PFSK-1 (cell line): Measurements from ENCODE around the gene TOLLIP.

Source experiments
- FOXP2 ChIP-seq: optimal IDR thresholded peaks from 2 replicates; pipeline ENCODE3; 2011; ENCODE audit warnings: borderline replicate concordance, control low read depth, inconsistent platforms; ENCODE audit not compliant: insufficient read depth; ENCODE audit errors: extremely low read length, extremely low read depth
- POLR2AphosphoS5 ChIP-seq: IDR thresholded peaks from 2 replicates; pipeline ENCODE4 v1.6.1; 2012; ENCODE audit warnings: low read depth, mild to moderate bottlenecking, control low read depth, low read length, moderate library complexity
- REST ChIP-seq, 2 experiments: IDR thresholded peaks; 2 replicates each; pipeline versions ENCODE4 v1.6.1 to v1.8.0; 2011 to 2012; ENCODE audit warnings: low read depth in 2 of 2, low read length in 2 of 2, control low read depth in 1 of 2, inconsistent platforms in 1 of 2, mild to moderate bottlenecking in 1 of 2, moderate library complexity in 1 of 2; ENCODE audit not compliant: insufficient read depth in 1 of 2
- SIN3A ChIP-seq: IDR thresholded peaks from 2 replicates; pipeline ENCODE4 v1.6.1; 2012; ENCODE audit warnings: mild to moderate bottlenecking, low read length, moderate library complexity, borderline replicate concordance; ENCODE audit not compliant: insufficient read depth
- TAF1 ChIP-seq: IDR thresholded peaks from 2 replicates; pipeline ENCODE4 v1.6.1; 2012; ENCODE audit warnings: low read length, control low read depth, borderline replicate concordance; ENCODE audit not compliant: insufficient read depth

TOLLIP gene

DNA sequence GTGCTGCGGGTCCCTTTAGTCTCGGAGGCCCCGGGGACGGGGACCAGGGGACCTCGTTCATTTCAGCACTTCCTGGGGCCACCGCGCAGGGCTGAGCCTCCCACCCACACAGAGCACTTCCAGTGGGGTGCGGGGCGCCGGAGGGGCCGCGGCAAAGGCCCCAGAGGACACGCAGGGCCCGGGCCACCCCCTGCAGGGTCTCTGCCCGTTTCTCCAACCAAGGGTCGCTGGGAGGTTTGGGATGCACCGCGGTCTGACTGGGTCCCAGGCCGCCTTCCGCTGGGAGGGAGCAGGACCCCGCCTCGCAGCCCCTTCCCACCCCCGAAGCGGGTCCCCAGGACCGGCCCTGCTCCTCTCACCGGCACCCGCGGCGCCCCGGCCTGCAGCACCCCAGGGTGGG is 37.5 kb downstream of the TOLLIP start:
- TF ChIP-seq TAF1 (no peak), REST (IDR thresholded peaks at IDR 0.05; ENCODE audit: insufficient read depth in 1 of 2, low read depth in 2 of 2, low read length in 2 of 2) (no peak), POLR2AphosphoS5 (no peak), FOXP2 (no peak), SIN3A (no peak)

DNA sequence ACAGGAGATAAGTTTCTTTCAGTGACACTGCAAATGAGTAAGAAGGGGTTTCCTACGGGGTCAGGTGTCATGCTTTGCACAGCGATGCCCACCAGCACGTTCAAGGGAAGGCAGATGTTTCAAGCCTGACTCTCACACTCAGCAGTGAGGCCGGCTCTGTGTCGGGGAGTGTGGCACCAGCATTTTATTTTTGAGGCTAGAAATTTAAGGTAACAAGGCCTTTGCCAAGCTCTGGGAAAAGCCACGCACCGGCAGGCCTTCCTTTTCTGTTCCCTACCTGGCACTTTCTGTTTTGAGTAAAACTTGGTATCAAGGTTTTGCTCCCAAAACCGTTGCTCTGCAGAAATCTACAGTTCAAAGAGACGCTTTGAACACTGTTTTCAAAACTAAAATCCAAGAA is 38.0 kb downstream of the TOLLIP start:
- no peak for TF ChIP-seq POLR2AphosphoS5
- no peak for TF ChIP-seq REST (IDR thresholded peaks at IDR 0.05; ENCODE audit: insufficient read depth in 1 of 2, low read depth in 2 of 2, low read length in 2 of 2)
- TF ChIP-seq FOXP2 = no peak
- no peak for TF ChIP-seq TAF1
- no peak for TF ChIP-seq SIN3A

DNA sequence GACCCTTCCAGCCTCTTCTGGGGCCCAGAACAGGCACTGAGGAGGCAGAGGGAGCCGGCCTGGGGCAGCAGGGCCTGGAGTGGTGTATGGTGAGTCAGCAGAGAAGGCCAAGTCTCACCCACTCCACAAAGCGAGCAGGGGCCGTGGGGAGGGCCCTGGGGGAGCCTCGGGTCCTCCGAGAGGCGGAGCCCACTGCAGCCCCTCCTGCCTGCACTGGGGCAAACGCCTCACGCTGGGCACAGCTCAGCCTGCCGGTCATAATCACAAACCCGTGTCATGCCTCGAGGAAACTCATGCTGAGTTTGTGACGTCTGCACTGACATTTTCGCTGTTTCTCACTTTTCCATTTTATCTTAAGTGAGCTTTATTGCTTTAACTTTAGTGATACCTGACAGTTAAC is 38.4 kb downstream of the TOLLIP start:
- TF ChIP-seq SIN3A = no peak
- no peak for TF ChIP-seq FOXP2
- no peak for TF ChIP-seq TAF1
- TF ChIP-seq POLR2AphosphoS5 = no peak
- no peak for TF ChIP-seq REST (IDR thresholded peaks at IDR 0.05; ENCODE audit: insufficient read depth in 1 of 2, low read depth in 2 of 2, low read length in 2 of 2)

- TF ChIP-seq FOXP2 (no peak), SIN3A (no peak), REST (IDR thresholded peaks at IDR 0.05; ENCODE audit: insufficient read depth in 1 of 2, low read depth in 2 of 2, low read length in 2 of 2) (no peak), TAF1 (no peak), POLR2AphosphoS5 (no peak)
Observed at GRCh38 chr11:1270476-1270875, 39.0 kb downstream of the TOLLIP start.

DNA sequence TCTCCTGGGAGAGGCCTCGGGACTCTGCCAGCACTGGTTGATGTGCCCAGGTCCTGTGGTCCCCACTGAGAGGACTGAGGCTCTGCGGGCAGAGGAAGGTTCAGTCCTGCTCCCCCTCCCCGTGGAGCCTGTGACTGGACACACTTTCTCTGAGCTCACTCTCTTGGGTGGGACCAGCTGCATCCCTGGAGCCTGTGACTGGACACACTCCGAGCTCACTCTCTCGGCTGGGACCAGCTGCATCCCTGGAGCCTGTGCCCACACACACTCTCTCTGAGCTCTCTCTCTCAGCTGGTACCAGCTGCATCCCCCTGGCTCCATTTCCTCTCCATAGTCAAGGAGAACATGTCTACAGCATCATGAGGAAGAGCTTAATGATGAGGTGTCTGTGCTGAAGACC is 39.5 kb downstream of the TOLLIP start:
- TF ChIP-seq SIN3A (no peak), TAF1 (no peak), REST (IDR thresholded peaks at IDR 0.05; ENCODE audit: insufficient read depth in 1 of 2, low read depth in 2 of 2, low read length in 2 of 2) (no peak), POLR2AphosphoS5 (no peak), FOXP2 (no peak)
